K562 (cell line): ENCODE data around the gene CBLL1.

ENCODE experiments used
- EZH2 ChIP-seq: IDR thresholded peaks from 2 replicates; pipeline ENCODE4 v1.6.1; 2012; ENCODE audit warnings: low read depth, mild to moderate bottlenecking, inconsistent platforms, low read length, borderline replicate concordance
- MAZ ChIP-seq, 2 experiments: fragments of 450-650 bp in 1 of 2; sonication (generic) in 1 of 2; formaldehyde crosslinking; IDR thresholded peaks in 1 of 2; conservative IDR thresholded peaks in 1 of 2; 2 replicates each; pipeline versions ENCODE4 v1.4.0 to v1.5.0; 2020; ENCODE audit warnings: mild to moderate bottlenecking in 1 of 2, missing genetic modification reagents in 1 of 2
- SP1 ChIP-seq: sonication (generic); formaldehyde crosslinking; IDR thresholded peaks from 2 replicates; pipeline ENCODE4 v1.8.1; 2022; ENCODE audit warnings: mild to moderate bottlenecking, missing genetic modification reagents
- SP2 ChIP-seq: IDR thresholded peaks from 2 replicates; pipeline ENCODE4 v1.6.1; 2011; ENCODE audit warnings: mild to moderate bottlenecking, low read depth, low read length, moderate library complexity; ENCODE audit not compliant: poor library complexity, severe bottlenecking; ENCODE audit errors: extremely low read depth
- YBX1 ChIP-seq: fragments of 450-650 bp; IDR thresholded peaks from 2 replicates; pipeline ENCODE4 v1.7.1; 2016; ENCODE audit warnings: mild to moderate bottlenecking

- TF ChIP-seq SP1 (CRISPR knock-in tag) (no peak), SP2 (no peak), YBX1 (no peak), EZH2 (no peak), MAZ (CRISPR knock-in tag; conservative IDR thresholded peaks at IDR 0.05 in 1 of 2, IDR thresholded peaks at IDR 0.05 in 1 of 2) (no peak)
Measured at GRCh38 chr7:107746006-107746405, 2.1 kb downstream of the CBLL1 start.
